HUES64 (cell line): Measurements from ENCODE around the gene RMDN2.
"Not testable (repeated sequence)": the region's sequence is repeated elsewhere in the genome, so short reads cannot be mapped to it uniquely, and the experiment has no call there.

Source experiments
- H3K27ac ChIP-seq: 2 replicates; pipeline ENCODE4 v1.7.0; 2013; ENCODE audit warnings: low read depth, low read length, inconsistent platforms
- H3K27me3 ChIP-seq: 2 replicates; pipeline ENCODE4 v1.6.1; 2013; ENCODE audit warnings: mild to moderate bottlenecking, low read length; ENCODE audit not compliant: insufficient read depth
- H3K36me3 ChIP-seq: 2 replicates; pipeline ENCODE4 v1.6.1; 2013; ENCODE audit warnings: mild to moderate bottlenecking, low read length; ENCODE audit not compliant: insufficient read depth
- H3K4me1 ChIP-seq: 2 replicates; pipeline ENCODE4 v1.6.1; 2013; ENCODE audit warnings: mild to moderate bottlenecking, low read length, moderate library complexity; ENCODE audit not compliant: insufficient read depth
- H3K4me3 ChIP-seq: 2 replicates; pipeline ENCODE4 v1.5.1; 2013; ENCODE audit warnings: mild to moderate bottlenecking, low read length, moderate library complexity
- H3K9ac ChIP-seq: 2 replicates; pipeline ENCODE4 v1.6.1; 2013; ENCODE audit warnings: mild to moderate bottlenecking, low read depth, low read length
- H3K9me3 ChIP-seq: 2 replicates; pipeline ENCODE4 v1.6.1; 2013; ENCODE audit warnings: low read depth, low read length; ENCODE audit not compliant: insufficient read depth
- WGBS: fragments of 150-250, 120-280 bp; methylation state at CpG from one replicate; pipeline ENCODE4 v1.1.7; 2013; ENCODE audit warnings: missing lambda C conversion rate; 5-methylcytosine and 5-hydroxymethylcytosine counted together

The RMDN2 gene

DNA sequence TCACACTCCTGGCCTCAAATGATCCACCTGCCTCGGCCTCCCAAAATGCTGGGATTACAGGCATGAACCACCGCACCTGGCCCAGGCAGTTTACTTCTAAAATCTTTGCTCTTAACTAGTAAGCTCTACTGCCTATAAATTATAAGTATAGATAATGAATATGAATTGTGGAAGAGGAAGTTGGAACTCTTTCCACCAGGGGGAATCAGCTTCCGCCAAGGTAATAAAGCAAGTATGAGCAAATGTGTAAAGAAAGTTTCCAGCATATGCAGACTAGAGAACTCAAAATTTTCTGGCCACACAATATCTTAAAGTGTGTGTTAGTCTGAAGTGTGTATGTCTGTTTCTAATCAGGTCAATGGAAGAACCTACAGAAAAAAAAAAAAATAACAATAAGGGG, 68.1 kb downstream of the RMDN2 start:
- peaks cover 12% of the 10 kb centered on the region; the same call in 1 of the 2 replicates for H3K4me1 ChIP-seq
- 98% methylated on average over 3 of the region's 3 CpGs for WGBS
- no peak overlapping the region for H3K27ac ChIP-seq
- H3K9me3 ChIP-seq: no peaks in the 10 kb centered on the region
- H3K4me3 ChIP-seq: no peak overlapping the region
- H3K9ac ChIP-seq: no peak overlapping the region
- no peaks in the 10 kb centered on the region for H3K36me3 ChIP-seq
- H3K27me3 ChIP-seq: no peaks in the 10 kb centered on the region

DNA sequence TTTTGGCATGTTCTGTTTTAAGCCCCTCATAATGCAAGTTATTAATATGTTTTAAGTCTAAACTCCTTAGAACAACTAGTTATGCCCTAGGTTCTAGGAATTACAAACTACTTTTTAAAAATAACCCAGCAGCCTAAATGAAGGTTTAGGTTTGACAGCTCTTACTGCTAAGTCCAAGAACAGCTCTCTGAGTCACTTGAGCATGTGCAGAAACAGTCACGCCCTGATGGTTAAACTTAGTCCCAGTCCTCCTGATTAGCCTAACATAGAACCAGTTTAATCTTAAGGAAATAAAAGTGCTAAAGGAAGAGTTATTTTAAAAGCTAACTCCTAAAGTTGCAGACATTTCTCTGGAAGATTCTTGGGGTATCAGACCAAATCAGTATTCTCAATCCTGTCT, 72.5 kb downstream of the RMDN2 start:
- 83% methylated on average over 1 of the region's 1 CpG for WGBS
- no peak overlapping the region for H3K4me3 ChIP-seq

DNA sequence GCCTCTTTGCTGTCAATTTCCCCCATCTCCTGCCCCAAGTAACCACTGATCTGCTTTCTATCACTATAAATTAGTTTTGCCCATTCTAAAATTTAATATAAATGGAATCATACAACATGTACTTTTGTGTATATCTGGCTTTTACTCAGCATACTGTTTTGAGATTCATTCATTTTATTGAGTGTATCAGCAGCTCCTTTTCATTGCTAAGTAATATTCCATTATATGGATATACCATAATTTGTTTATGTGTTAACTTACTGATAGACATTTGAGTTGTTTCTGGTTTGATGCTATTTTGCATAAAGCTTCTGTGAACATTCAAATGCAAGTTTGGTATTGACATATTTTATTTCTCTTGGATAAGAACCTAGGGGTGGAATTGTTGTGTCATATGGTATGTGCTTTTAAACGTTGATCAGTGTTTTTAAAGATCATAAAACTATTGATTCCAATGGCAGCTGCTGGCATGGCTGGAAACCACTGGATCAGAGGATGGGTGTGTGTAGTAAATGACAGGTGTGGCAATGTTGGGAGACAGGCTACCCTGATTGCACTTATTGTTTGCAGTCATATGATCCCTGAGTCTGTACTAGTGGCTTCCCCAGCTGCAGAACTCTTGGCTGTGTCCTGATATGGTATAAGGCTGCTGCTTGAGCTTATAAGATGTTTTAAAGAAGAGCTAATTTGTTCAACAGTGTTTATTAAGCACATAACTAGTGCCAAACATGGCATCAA, 75.6 kb downstream of the RMDN2 start:
- H3K4me1 ChIP-seq: no peaks in the 10 kb centered on the region
- WGBS: 92% methylated on average over 1 of the region's 1 CpG

More for the DNA sequence above, 72.5 kb downstream of the RMDN2 start:
- no peaks in the 10 kb centered on the region for H3K27me3 ChIP-seq
- no peak overlapping the region for H3K9ac ChIP-seq
- no peaks in the 10 kb centered on the region; the same call in 1 of the 2 replicates for H3K36me3 ChIP-seq
- no peak overlapping the region for H3K27ac ChIP-seq
- H3K4me1 ChIP-seq: peaks cover 12% of the 10 kb centered on the region; the same call in 1 of the 2 replicates
- peaks cover 6% of the 10 kb centered on the region; the same call in 1 of the 2 replicates for H3K9me3 ChIP-seq

GRCh38 chr2:38010187-38010586, 85.1 kb downstream of the RMDN2 start:
- H3K4me3 ChIP-seq, H3K36me3 ChIP-seq, H3K27me3 ChIP-seq, H3K27ac ChIP-seq, H3K4me1 ChIP-seq, H3K9ac ChIP-seq: not testable (repeated sequence)
- 85% methylated on average over 6 of the region's 6 CpGs for WGBS
- peaks cover 12% of the 10 kb centered on the region for H3K9me3 ChIP-seq

More for the DNA sequence above, 75.6 kb downstream of the RMDN2 start:
- Histone ChIP-seq H3K4me3 (no peak overlapping the region), H3K27me3 (no peaks in the 10 kb centered on the region), H3K27ac (no peak overlapping the region), H3K9me3 (peaks cover 6% of the 10 kb centered on the region; the same call in 1 of the 2 replicates), H3K36me3 (no peaks in the 10 kb centered on the region; the same call in 1 of the 2 replicates), H3K9ac (no peak overlapping the region)

GRCh38 chr2:38010995-38011394, 85.9 kb downstream of the RMDN2 start:
- no peak overlapping the region for H3K4me3 ChIP-seq
- H3K9me3 ChIP-seq: peaks cover 12% of the 10 kb centered on the region
- WGBS: 84% methylated on average over 1 of the region's 1 CpG
- H3K4me1 ChIP-seq: no peaks in the 10 kb centered on the region
- H3K36me3 ChIP-seq: no peaks in the 10 kb centered on the region
- no peak overlapping the region for H3K27ac ChIP-seq
- H3K27me3 ChIP-seq: no peaks in the 10 kb centered on the region
- no peak overlapping the region for H3K9ac ChIP-seq

DNA sequence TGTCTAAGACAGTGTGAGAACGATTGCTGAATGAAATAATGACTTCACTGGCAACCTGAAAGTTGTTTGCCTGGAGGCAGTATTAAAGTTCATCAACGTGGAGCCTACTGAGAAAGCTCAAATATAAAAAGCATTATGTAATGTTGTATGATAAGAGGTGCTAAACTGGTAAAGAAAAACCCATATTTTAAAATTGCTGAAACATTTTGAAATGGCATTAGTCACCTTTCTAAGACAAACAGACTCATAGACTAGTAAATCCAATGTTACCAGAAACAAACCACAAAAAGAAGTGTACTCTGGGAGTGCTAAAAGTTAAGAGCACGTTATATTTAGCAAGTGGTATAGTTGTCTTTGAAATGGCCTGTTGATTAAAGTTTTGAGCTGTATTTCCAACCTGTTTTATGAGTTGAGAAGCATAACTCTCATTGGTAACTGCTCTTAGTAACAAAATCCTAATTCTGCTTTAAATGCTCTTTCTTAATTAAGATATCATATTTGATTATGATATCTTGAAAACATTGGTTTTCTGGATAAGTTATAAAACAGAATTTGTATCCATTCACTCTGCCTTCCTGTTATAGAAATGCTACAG, 88.2 kb downstream of the RMDN2 start:
- H3K27ac ChIP-seq: no peak overlapping the region
- H3K9ac ChIP-seq: no peak overlapping the region
- H3K27me3 ChIP-seq: no peaks in the 10 kb centered on the region
- H3K36me3 ChIP-seq: no peaks in the 10 kb centered on the region
- 87% methylated on average over 3 of the region's 3 CpGs for WGBS
- H3K4me1 ChIP-seq: 0 out of 2 replicates have a peak, but pooled peaks cover 12% of the 10 kb centered on the region
- peaks cover 12% of the 10 kb centered on the region for H3K9me3 ChIP-seq
- H3K4me3 ChIP-seq: no peak overlapping the region

- H3K9ac ChIP-seq: no peak overlapping the region
- no peaks in the 10 kb centered on the region for H3K27me3 ChIP-seq
- H3K9me3 ChIP-seq: no peaks in the 10 kb centered on the region
- H3K36me3 ChIP-seq: no peaks in the 10 kb centered on the region
- H3K4me1 ChIP-seq: 0 out of 2 replicates have a peak, but pooled peaks cover 12% of the 10 kb centered on the region
- WGBS: 100% methylated on average over 1 of the region's 1 CpG
- H3K27ac ChIP-seq: no peak overlapping the region
- no peak overlapping the region for H3K4me3 ChIP-seq
Observed at GRCh38 chr2:38016219-38016618, 91.1 kb downstream of the RMDN2 start.

- no peaks in the 10 kb centered on the region for H3K9me3 ChIP-seq
- 51% methylated on average over 7 of the region's 7 CpGs for WGBS
- H3K9ac ChIP-seq: no peak overlapping the region
- no peak overlapping the region for H3K27ac ChIP-seq
- 0 out of 2 replicates have a peak, but pooled peaks cover 12% of the 10 kb centered on the region for H3K4me1 ChIP-seq
- H3K27me3 ChIP-seq: no peaks in the 10 kb centered on the region
- no peak overlapping the region for H3K4me3 ChIP-seq
- H3K36me3 ChIP-seq: no peaks in the 10 kb centered on the region
Observed at GRCh38 chr2:38017836-38018235, 92.7 kb downstream of the RMDN2 start.

GRCh38 chr2:38020359-38021069, 95.4 kb downstream of the RMDN2 start:
- 0 out of 2 replicates have a peak, but pooled peaks cover 12% of the 10 kb centered on the region for H3K4me1 ChIP-seq
- H3K9me3 ChIP-seq, H3K4me3 ChIP-seq, H3K9ac ChIP-seq, H3K27ac ChIP-seq, H3K27me3 ChIP-seq, H3K36me3 ChIP-seq: not testable (repeated sequence)
- WGBS: 97% methylated on average over 33 of the region's 33 CpGs

GRCh38 chr2:38021589-38021988, 96.5 kb downstream of the RMDN2 start:
- 0 out of 2 replicates have a peak, but pooled peaks cover 12% of the 10 kb centered on the region for H3K4me1 ChIP-seq
- H3K9ac ChIP-seq: no peak overlapping the region
- 94% methylated on average over 9 of the region's 9 CpGs for WGBS
- no peaks in the 10 kb centered on the region for H3K9me3 ChIP-seq
- no peak overlapping the region for H3K4me3 ChIP-seq
- no peak overlapping the region for H3K27ac ChIP-seq
- no peaks in the 10 kb centered on the region for H3K27me3 ChIP-seq
- H3K36me3 ChIP-seq: no peaks in the 10 kb centered on the region

DNA sequence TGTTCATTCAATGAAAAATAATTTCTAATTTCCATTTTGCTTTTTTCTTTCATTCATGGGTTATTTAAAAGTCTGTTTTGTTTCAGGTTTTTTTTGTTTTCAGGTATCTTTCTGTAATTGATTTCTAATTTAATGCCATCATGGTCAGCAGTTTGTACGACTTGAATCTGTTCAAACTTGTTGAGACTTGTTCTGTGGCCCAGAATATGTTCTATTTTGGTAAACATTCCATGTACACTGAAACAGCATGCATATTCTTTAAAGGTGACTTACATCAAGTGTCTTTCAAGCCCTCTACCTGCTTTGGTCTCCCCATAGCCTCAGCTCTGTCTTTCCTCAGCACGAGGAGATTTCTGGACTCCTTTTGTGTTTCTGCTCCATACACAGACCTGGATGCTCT, 101.8 kb downstream of the RMDN2 start:
- Histone ChIP-seq H3K4me3 (no peak overlapping the region), H3K27me3 (no peaks in the 10 kb centered on the region), H3K9ac (no peak overlapping the region), H3K4me1 (0 out of 2 replicates have a peak, but pooled peaks cover 3% of the 10 kb centered on the region), H3K27ac (no peak overlapping the region), H3K9me3 (no peaks in the 10 kb centered on the region), H3K36me3 (no peaks in the 10 kb centered on the region)
- 85% methylated on average over 2 of the region's 2 CpGs for WGBS
